Uterus (tissue), 2 donors: ENCODE measurements around the gene SAP25.

Experiments
- POLR2A ChIP-seq, 2 donors: fragments of 450-650 bp; IDR thresholded peaks; one replicate each; pipeline ENCODE4 v1.6.1; 2016; ENCODE audit warnings: antibody characterized with exemption in 2 of 2, mild to moderate bottlenecking in 1 of 2, moderate library complexity in 1 of 2
- TF ChIP-seq, protein P1 (sequence below), 4 experiments: fragments of 200-600 bp in 2 of 4; fragments of 450-650 bp in 2 of 4; sonication (generic) in 2 of 4; IDR thresholded peaks; one replicate each; pipeline ENCODE4 v1.5.1; 2016 to 2019; ENCODE audit warnings: antibody characterized with exemption in 4 of 4, mild to moderate bottlenecking in 2 of 4, moderate library complexity in 1 of 4

DNA sequence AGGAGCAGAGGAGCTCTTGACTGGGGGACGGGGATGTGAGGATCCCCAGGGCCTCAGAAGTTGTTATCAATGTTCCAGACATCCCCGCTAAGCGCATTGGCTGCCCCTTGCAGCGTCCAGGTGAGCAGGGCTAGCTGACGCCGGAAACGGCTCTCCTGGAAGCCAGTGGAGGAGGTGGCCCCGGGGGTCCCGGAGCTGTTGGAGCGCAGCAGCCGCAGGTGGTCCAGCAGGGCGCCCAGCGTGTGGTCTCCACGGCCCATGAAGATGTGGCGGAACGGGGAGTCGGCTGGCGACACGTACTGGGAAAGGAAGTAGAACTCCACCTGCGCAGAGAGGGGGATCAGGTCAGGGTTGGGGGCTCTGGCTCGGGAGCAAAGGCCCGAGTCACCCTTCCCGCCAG lies 47.1 kb upstream of the SAP25 start:
- TF ChIP-seq, protein P1, sequence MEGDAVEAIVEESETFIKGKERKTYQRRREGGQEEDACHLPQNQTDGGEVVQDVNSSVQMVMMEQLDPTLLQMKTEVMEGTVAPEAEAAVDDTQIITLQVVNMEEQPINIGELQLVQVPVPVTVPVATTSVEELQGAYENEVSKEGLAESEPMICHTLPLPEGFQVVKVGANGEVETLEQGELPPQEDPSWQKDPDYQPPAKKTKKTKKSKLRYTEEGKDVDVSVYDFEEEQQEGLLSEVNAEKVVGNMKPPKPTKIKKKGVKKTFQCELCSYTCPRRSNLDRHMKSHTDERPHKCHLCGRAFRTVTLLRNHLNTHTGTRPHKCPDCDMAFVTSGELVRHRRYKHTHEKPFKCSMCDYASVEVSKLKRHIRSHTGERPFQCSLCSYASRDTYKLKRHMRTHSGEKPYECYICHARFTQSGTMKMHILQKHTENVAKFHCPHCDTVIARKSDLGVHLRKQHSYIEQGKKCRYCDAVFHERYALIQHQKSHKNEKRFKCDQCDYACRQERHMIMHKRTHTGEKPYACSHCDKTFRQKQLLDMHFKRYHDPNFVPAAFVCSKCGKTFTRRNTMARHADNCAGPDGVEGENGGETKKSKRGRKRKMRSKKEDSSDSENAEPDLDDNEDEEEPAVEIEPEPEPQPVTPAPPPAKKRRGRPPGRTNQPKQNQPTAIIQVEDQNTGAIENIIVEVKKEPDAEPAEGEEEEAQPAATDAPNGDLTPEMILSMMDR (IDR thresholded peaks at IDR 0.05): no peak
- no peak for TF ChIP-seq POLR2A (IDR thresholded peaks at IDR 0.05)
